HG03575 (cell line): ENCODE measurements around the gene IL11RA.

ENCODE experiments used
- ATAC-seq: cut with Tn5 transposase; IDR thresholded peaks from one replicate; pipeline ENCODE4 v1.9.1; 2021; ENCODE audit not compliant: unreplicated experiment, insufficient number of reproducible peaks, low FRiP score; ENCODE audit errors: extremely low read depth

The IL11RA gene

GRCh38 chr9:34651876-34652601 is at the start of gene IL11RA:
TSS of gene IL11RA (plus strand) at chr9:34652185. CDS start at chr9:34655218, 3,033 bp downstream.
- no peak for ATAC-seq

GRCh38 chr9:34603610-34604231 is 48.3 kb upstream of the IL11RA start:
- ATAC-seq: no peak

GRCh38 chr9:34606190-34606589 is 45.8 kb upstream of the IL11RA start:
- ATAC-seq: no peak

GRCh38 chr9:34606905-34607304 is 45.1 kb upstream of the IL11RA start:
- no peak for ATAC-seq

GRCh38 chr9:34607331-34607730 is 44.7 kb upstream of the IL11RA start:
- no peak for ATAC-seq

GRCh38 chr9:34610434-34611206 is 41.4 kb upstream of the IL11RA start:
- ATAC-seq: no peak

- ATAC-seq: no peak
These were observed 40.7 kb upstream of the IL11RA start for GRCh38 chr9:34611251-34611810.

- ATAC-seq: no peak
These were observed 39.9 kb upstream of the IL11RA start, which contains the start of gene RPP25L for GRCh38 chr9:34611811-34612787. TSS of gene RPP25L (minus strand) at chr9:34612097. CDS start at chr9:34611296, 801 bp downstream.

- ATAC-seq: no peak
These were observed 39.1 kb upstream of the IL11RA start for GRCh38 chr9:34612788-34613390.

GRCh38 chr9:34615132-34615531 is 36.9 kb upstream of the IL11RA start:
- ATAC-seq: no peak

GRCh38 chr9:34620061-34620994 is 31.7 kb upstream of the IL11RA start, which contains the start of gene DCTN3:
TSS of gene DCTN3 (minus strand) at chr9:34620495. CDS start at chr9:34620464, 31 bp downstream.
- ATAC-seq: peak; percentile 79

GRCh38 chr9:34623374-34624235 is 28.4 kb upstream of the IL11RA start:
- no peak for ATAC-seq

- ATAC-seq: no peak
These were observed 27.4 kb upstream of the IL11RA start for GRCh38 chr9:34624475-34625185.

- no peak for ATAC-seq
These were observed 26.8 kb upstream of the IL11RA start for GRCh38 chr9:34625186-34625486.

GRCh38 chr9:34627716-34628655 is 24.0 kb upstream of the IL11RA start:
- ATAC-seq: no peak
